Mucosa of stomach (tissue), 1 donor: ENCODE results near the gene GIPC3.
A peak's percentile ranks its signal among the peaks of the same experiment; 100 is the strongest.
"Not testable (repeated sequence)": the region's sequence is repeated elsewhere in the genome, so short reads cannot be mapped to it uniquely, and the experiment has no call there.

Experiments
- H3K27me3 ChIP-seq: one replicate; pipeline ENCODE4 v1.7.0; 2013; ENCODE audit warnings: mild to moderate bottlenecking, low read length; ENCODE audit not compliant: control insufficient read depth, insufficient read depth
- H3K36me3 ChIP-seq: one replicate; pipeline ENCODE4 v1.7.0; 2013; ENCODE audit warnings: low read length; ENCODE audit not compliant: control insufficient read depth, insufficient read depth
- H3K4me1 ChIP-seq: one replicate; pipeline ENCODE4 v1.7.0; 2013; ENCODE audit warnings: mild to moderate bottlenecking, low read length; ENCODE audit not compliant: control insufficient read depth, insufficient read depth
- H3K4me3 ChIP-seq: one replicate; pipeline ENCODE4 v1.7.0; 2013; ENCODE audit warnings: low read length
- H3K9ac ChIP-seq: one replicate; pipeline ENCODE4 v1.7.0; 2013; ENCODE audit warnings: mild to moderate bottlenecking, low read length, moderate library complexity
- H3K9me3 ChIP-seq: one replicate; pipeline ENCODE4 v1.7.0; 2013; ENCODE audit warnings: mild to moderate bottlenecking, low read length, moderate library complexity; ENCODE audit not compliant: control insufficient read depth
- donor health status: Pancreatic carcinoma.

Gene GIPC3

GRCh38 chr19:3619631-3620012 lies 34.3 kb downstream of the GIPC3 start:
- Histone ChIP-seq H3K27me3 (no peaks in the 10 kb centered on the region), H3K9ac (no peak overlapping the region), H3K4me3 (no peak overlapping the region), H3K36me3 (no peaks in the 10 kb centered on the region), H3K4me1 (no peaks in the 10 kb centered on the region), H3K9me3 (no peaks in the 10 kb centered on the region)

- no peaks in the 10 kb centered on the region for H3K9me3 ChIP-seq
- no peaks in the 10 kb centered on the region for H3K27me3 ChIP-seq
- H3K36me3 ChIP-seq = no peaks in the 10 kb centered on the region
- H3K4me1 ChIP-seq = peaks cover 5% of the 10 kb centered on the region
- no peak overlapping the region for H3K9ac ChIP-seq
- H3K4me3 ChIP-seq = no peak overlapping the region
Measured at GRCh38 chr19:3620145-3620816, 35.0 kb downstream of the GIPC3 start.

- Histone ChIP-seq H3K9ac (no peak overlapping the region), H3K4me3 (no peak overlapping the region), H3K36me3 (no peaks in the 10 kb centered on the region), H3K27me3 (no peaks in the 10 kb centered on the region), H3K9me3 (no peaks in the 10 kb centered on the region), H3K4me1 (peaks cover 12% of the 10 kb centered on the region)
Measured at GRCh38 chr19:3620817-3621547, 35.7 kb downstream of the GIPC3 start.

GRCh38 chr19:3621689-3622088 lies 36.4 kb downstream of the GIPC3 start:
- no peaks in the 10 kb centered on the region for H3K27me3 ChIP-seq
- H3K4me1 ChIP-seq = peaks cover 13% of the 10 kb centered on the region
- H3K36me3 ChIP-seq = no peaks in the 10 kb centered on the region
- H3K9me3 ChIP-seq = no peaks in the 10 kb centered on the region
- H3K9ac ChIP-seq = no peak overlapping the region
- no peak overlapping the region for H3K4me3 ChIP-seq

GRCh38 chr19:3622224-3622623 lies 36.9 kb downstream of the GIPC3 start:
- Histone ChIP-seq H3K9me3 (no peaks in the 10 kb centered on the region), H3K9ac (no peak overlapping the region), H3K4me1 (peaks cover 13% of the 10 kb centered on the region), H3K36me3 (no peaks in the 10 kb centered on the region), H3K4me3 (no peak overlapping the region), H3K27me3 (no peaks in the 10 kb centered on the region)

- Histone ChIP-seq H3K4me3 (no peak overlapping the region), H3K4me1 (peaks cover 13% of the 10 kb centered on the region), H3K36me3 (no peaks in the 10 kb centered on the region), H3K27me3 (no peaks in the 10 kb centered on the region), H3K9me3 (no peaks in the 10 kb centered on the region), H3K9ac (no peak overlapping the region)
Measured at GRCh38 chr19:3623716-3624115, 38.4 kb downstream of the GIPC3 start.

- H3K27me3 ChIP-seq = no peaks in the 10 kb centered on the region
- no peaks in the 10 kb centered on the region for H3K9me3 ChIP-seq
- peak overlapping the region; percentile 82 for H3K9ac ChIP-seq
- H3K36me3 ChIP-seq = no peaks in the 10 kb centered on the region
- peak overlapping the region; percentile 89 for H3K4me3 ChIP-seq
- peaks cover 13% of the 10 kb centered on the region for H3K4me1 ChIP-seq
Measured at GRCh38 chr19:3625996-3626472, 40.8 kb downstream of the GIPC3 start.

GRCh38 chr19:3626473-3627350 lies 41.4 kb downstream of the GIPC3 start, which contains the start of gene CACTIN:
TSS of gene CACTIN (minus strand) at chr19:3626790. CDS start at chr19:3626762, 28 bp downstream.
- peak within 1 kb of the TSS; percentile 82 for H3K9ac ChIP-seq
- no peaks in the 10 kb centered on the region for H3K9me3 ChIP-seq
- H3K4me1 ChIP-seq = peaks cover 13% of the 10 kb centered on the region
- H3K27me3 ChIP-seq = no peaks in the 10 kb centered on the region
- peak within 1 kb of the TSS; percentile 89 for H3K4me3 ChIP-seq
- H3K36me3 ChIP-seq = no peaks in the 10 kb centered on the region

- no peak overlapping the region for H3K9ac ChIP-seq
- no peaks in the 10 kb centered on the region for H3K9me3 ChIP-seq
- no peaks in the 10 kb centered on the region for H3K36me3 ChIP-seq
- peaks cover 13% of the 10 kb centered on the region for H3K4me1 ChIP-seq
- no peak overlapping the region for H3K4me3 ChIP-seq
- H3K27me3 ChIP-seq = no peaks in the 10 kb centered on the region
Measured at GRCh38 chr19:3627351-3627723, 42.1 kb downstream of the GIPC3 start.

- not testable (repeated sequence) for H3K36me3 ChIP-seq, H3K4me3 ChIP-seq, H3K27me3 ChIP-seq, H3K9me3 ChIP-seq, H3K9ac ChIP-seq
- H3K4me1 ChIP-seq = peaks cover 13% of the 10 kb centered on the region
Measured at GRCh38 chr19:3628766-3629165, 43.5 kb downstream of the GIPC3 start.

GRCh38 chr19:3631053-3631861 lies 46.0 kb downstream of the GIPC3 start:
- H3K4me3 ChIP-seq = no peak overlapping the region
- H3K4me1 ChIP-seq = no peaks in the 10 kb centered on the region
- H3K9ac ChIP-seq = no peak overlapping the region
- no peaks in the 10 kb centered on the region for H3K36me3 ChIP-seq
- H3K27me3 ChIP-seq = no peaks in the 10 kb centered on the region
- H3K9me3 ChIP-seq = no peaks in the 10 kb centered on the region
